HG03095 (cell line): Measurements from ENCODE around the gene AMACR.
"Not testable (repeated sequence)": the region's sequence is repeated elsewhere in the genome, so short reads cannot be mapped to it uniquely, and the experiment has no call there.

Experiments
- ATAC-seq: cut with Tn5 transposase; IDR thresholded peaks from one replicate; pipeline ENCODE4 v1.9.1; 2021; ENCODE audit warnings: moderate library complexity; ENCODE audit not compliant: unreplicated experiment

The AMACR gene

DNA sequence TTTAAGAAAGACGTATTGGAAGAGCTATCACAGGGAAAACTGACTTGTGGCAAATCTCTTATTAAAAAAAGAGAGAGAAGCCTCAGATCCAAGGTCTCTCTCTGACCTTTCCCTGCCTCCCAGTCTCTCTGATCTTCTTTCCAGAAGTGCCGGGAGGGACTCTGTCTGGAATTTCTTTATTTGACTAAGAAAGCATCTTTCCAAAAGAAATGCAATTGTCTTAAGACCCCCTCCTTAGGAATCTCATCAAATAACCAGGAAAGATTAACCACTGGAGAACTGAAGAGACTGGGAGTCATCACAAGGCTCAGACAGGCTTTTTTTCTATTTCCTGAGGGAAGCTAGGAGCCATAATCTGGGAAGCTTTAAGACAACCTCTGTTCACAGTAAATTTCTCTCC is 30.5 kb upstream of the AMACR start:
- no peak for ATAC-seq

DNA sequence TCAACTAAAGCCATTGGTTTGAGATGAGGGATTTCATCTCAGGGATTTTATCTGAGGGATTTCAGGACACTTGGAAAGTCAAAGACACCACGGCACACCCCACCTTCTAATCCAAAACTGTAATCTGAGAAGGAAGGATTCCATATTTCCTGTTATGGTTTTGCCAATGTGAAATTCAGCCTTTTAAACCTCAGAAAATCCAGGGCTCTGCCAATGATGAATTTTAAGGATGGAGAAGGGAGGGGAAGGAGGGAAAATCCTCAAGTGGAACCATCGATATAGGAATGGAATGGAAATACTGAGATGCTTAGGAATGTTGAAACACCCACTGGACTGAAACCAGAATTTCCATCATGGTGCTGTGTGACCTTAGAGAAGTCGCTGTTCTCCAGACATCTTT is 29.9 kb upstream of the AMACR start:
- no peak for ATAC-seq

- no peak for ATAC-seq
Observed at GRCh38 chr5:34035756-34036155, 27.9 kb upstream of the AMACR start.

DNA sequence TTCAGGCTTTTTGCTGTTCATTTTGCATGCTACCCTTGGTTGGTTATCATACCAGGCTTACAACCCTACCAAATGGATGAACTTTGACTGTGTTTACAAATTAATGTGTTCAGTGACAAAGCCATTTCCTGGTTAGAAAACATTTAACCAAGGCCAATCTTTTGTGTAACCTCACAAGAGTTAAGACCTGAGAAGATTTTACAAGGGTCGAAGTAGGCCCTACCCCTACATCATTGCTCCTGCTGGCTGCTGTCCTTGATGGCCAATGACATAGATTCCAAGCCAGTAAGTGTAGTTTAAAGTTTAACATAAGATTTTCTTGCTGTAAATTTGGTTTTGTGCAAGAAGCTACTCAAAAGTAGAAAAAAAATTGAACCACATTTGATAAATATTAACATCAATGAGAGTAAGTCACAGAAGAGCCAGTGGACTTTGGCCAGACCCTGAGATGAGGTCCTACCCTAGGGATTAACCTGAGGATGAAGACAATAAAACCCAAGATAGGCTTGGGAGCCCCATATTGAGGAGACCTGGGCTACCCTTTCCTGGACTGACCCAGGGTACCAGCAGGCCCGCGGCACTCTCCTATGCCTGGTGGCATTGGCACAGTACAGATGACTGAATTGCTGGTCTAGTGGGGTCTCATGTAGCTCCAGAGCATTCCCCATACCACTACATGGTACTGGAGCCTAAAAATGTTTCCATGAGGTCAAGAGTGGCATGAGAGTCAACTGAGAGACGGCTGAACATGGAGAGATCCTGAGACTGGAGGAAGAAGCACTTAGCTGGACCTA is 26.9 kb upstream of the AMACR start:
- ATAC-seq = no peak

DNA sequence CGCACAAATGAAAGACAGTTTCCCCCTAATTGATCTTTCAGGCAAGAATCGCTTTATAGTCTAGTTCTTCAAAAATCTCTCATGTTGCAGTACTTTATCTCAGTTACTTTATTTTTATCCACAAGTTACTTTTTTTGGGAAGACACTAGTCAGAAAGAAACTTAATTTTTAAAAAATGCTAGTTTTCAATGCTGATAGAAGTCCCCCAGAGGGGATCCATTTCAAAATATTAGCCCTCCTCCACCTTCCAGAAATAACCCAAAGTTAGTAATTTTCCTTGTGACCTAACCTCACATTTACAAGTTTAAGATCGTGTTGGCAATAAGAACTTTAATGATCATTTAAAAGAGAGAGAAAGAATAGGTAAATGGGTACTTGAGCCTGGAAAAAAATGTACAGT is 24.1 kb upstream of the AMACR start:
- no peak for ATAC-seq

- ATAC-seq = no peak
Observed at GRCh38 chr5:34031117-34031516, 23.3 kb upstream of the AMACR start.

- ATAC-seq = not testable (repeated sequence)
Observed at GRCh38 chr5:34030585-34030984, 22.7 kb upstream of the AMACR start.

DNA sequence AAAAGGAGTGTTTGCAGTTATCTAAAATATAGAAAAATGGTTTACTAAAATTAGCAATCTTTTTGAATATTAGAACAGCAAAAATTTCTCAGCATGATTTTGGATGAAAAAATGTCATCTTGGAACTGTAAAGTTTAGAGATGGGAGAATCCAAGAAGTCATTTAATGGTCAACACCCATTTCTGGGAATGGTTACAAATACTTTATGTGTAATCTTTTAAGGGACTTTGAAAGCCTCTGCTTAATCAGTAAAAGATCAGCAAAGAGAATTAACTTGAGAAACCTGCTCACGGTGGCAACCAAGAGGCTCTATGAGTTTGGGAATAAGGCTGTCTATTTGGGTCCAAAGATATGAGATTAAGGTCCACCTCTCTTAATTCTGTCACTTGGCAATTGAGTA is 22.2 kb upstream of the AMACR start:
- ATAC-seq = no peak

DNA sequence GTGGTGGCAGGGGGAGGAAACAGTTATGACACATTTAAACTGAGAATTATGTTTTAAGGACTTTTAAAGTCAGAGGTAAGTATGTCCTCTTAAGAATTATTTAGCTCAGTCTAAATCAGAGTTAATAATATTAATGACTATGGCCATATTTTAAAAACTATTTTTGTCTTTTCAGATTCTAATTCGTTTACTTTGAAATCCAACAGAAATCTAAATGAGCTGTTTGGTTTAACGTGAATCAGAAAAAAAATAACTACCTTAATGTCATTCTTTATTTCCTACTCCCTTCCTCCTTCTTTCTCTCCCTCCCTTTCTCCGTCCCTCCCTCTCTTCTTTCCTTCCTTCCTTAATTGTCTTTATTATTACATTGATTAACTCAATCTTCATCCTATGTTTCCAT is 20.5 kb upstream of the AMACR start:
- ATAC-seq = no peak

DNA sequence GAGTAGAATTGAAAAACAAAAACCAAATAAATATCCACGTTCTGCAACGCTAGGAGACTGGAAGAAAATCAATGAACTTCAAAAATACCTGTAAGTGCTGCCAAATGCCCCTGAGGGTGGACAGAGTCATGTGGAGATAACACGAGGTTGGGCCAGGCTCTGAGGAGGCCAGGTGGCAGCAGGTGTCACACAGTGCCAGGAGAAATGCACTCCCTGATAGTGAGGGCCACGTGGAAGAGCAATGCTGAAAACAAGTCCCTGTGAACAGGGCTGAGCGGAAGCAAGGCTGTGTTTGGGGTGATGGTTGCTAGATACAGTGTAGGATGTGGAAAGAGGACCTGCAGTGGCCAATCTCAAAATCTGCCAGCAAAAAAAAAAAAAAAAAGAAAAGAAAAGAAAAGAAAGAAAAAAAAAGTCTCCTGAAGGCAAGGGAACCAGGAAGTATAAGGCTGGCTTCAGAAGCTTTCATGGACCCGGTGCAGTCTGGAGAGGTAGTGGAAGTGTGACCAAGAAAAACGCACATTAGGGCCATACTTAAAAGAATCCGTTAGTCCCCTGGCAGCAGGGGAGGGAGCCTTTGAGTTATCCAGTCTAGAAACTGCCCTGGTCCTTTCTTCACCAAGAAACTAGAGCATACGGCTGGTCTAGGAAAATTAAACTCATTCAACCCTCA is 18.4 kb upstream of the AMACR start:
- no peak for ATAC-seq

DNA sequence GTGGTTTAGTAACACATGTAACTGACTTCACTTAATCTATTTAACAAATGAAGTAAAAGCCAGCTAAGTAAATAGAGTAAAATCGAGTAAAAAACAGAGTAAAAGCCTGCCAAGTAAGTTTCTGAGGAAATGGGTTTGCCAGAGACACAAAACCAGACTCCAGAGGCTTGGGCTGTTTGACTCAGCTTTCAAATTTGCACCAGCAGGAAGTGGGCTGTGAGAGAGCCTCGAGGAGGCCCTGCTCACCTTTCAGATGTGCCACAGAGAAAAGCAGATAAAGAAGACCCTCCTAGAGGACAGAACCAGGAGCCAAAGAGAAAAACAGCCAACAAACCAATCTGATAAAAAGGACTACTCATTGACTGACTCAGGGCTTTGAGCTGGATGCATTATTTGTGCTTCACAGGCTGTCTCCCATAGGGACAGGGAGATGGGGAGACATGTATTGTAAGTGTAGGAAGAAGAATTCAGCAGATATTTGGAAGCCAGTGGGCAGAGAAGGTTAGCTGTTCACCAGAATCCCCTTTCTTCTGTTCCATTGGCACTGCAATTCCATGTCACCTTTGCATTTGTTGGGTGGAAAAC is 14.4 kb upstream of the AMACR start:
- ATAC-seq = peak; percentile 83

DNA sequence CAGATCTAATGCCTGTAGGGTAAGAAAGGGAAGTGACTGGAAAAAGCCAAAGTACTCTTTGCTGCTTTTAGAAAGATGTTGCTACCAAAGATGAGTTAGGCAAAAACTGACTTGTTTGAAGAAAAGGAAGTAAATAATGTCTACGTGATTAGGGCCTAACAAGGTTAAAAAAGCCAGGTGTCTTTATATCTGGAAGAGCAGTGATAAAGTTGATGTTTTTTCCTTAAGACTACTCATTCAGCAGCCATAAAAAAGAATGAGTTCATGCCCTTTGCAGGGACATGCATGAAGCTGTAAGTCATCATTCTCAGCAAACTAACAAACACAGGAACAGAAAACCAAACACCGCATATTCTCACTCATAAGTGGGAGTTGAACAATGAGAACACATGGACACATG is 13.5 kb upstream of the AMACR start:
- no peak for ATAC-seq

- no peak for ATAC-seq
Observed at GRCh38 chr5:34020726-34021125, 12.9 kb upstream of the AMACR start.

DNA sequence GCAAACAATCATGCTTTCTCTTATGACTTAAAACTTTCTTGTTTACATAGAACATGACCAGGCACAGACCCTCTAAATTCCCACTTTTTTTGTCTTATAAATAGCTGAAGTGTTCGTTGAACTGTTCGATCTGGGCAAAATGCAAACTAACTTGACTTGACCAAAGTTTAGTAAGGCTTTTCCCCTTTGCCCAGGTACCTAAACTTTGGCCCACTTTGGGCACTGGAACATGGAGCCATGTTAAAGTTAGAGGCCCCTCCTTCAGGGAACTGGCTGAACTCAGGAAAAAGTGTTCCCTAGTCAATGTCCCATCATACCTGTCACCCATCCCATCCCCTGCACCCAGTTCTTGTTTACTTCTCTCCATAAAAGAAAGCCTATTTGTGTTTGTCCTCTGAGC is 9.4 kb upstream of the AMACR start:
- ATAC-seq = no peak

GRCh38 chr5:34016750-34017149 is 8.9 kb upstream of the AMACR start:
- ATAC-seq = no peak

- ATAC-seq = no peak
Observed at GRCh38 chr5:34016222-34016621, 8.4 kb upstream of the AMACR start.

GRCh38 chr5:34015120-34015822 is 7.4 kb upstream of the AMACR start:
- no peak for ATAC-seq

- ATAC-seq = no peak
Observed at GRCh38 chr5:34014626-34015025, 6.8 kb upstream of the AMACR start.

DNA sequence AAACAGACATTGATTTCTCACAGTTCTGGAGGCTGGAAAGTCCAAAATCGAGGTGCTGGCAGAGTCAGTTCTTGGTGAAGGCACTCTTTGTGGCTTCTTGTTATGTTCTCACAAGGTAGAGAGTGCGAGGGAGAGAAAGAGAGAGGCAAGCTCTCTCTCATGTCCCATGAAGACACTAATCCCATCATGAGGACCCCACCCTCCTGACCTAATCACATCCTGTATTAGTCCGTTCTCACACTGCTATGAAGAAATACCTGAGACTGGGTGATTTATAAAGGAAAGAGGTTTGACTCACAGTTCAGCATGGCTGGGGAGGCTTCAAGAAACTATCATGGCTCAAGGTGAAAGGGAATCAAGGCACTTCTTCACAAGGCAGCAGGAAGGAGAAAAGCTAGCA is 5.7 kb upstream of the AMACR start:
- no peak for ATAC-seq

- no peak for ATAC-seq
Observed at GRCh38 chr5:34012791-34013190, 4.9 kb upstream of the AMACR start.

DNA sequence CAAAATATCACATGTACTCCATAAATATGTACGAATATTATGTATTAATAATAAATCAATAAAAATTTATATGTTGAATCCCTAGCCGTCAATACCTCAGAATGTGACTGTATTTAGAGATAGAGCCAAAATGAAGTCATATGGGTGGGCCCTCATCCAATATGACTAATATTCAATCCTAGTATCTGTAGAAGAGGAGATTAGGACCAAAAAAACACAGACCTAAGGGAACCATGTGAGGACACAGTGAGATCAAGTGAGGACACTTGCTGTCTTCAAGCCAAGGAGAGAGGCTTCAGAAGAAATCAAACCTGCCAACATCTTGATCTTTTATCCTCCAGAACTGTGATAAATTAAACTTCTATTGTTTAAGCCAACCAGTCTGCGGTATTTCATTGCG is 3.7 kb upstream of the AMACR start:
- ATAC-seq = no peak

GRCh38 chr5:34010146-34010545 is 2.3 kb upstream of the AMACR start:
- ATAC-seq = not testable (repeated sequence)
